Mesenchymal stem cell (in vitro differentiated cells and primary cell): Measurements from ENCODE around the gene FOXN1.
A peak's percentile ranks its signal among the peaks of the same experiment; 100 is the strongest.

Experiments
- DNase-seq: peaks from one replicate; pipeline ENCODE4 v3.0.0-alpha.2; 2013
- H2AFZ ChIP-seq: one replicate; pipeline ENCODE4 v1.6.1; 2013; ENCODE audit warnings: low read depth, mild to moderate bottlenecking, control low read depth, inconsistent platforms, low read length, moderate library complexity
- H2AK5ac ChIP-seq: 2 replicates; pipeline ENCODE4 v1.6.1; 2013; ENCODE audit warnings: low read length, moderate library complexity, mild to moderate bottlenecking, inconsistent platforms; ENCODE audit not compliant: severe bottlenecking
- H2BK120ac ChIP-seq: one replicate; pipeline ENCODE4 v1.6.1; 2013; ENCODE audit warnings: low read depth, mild to moderate bottlenecking, inconsistent platforms, low read length, moderate library complexity
- H2BK12ac ChIP-seq, 2 experiments: one replicate each; pipeline ENCODE4 v1.6.1; 2013; ENCODE audit warnings: inconsistent platforms in 2 of 2, low read length in 2 of 2, mild to moderate bottlenecking in 2 of 2, moderate library complexity in 2 of 2, control low read depth in 1 of 2
- H2BK15ac ChIP-seq: one replicate; pipeline ENCODE4 v1.6.1; 2013; ENCODE audit warnings: mild to moderate bottlenecking, low read depth, inconsistent platforms; ENCODE audit not compliant: poor library complexity, severe bottlenecking
- H2BK5ac ChIP-seq: 2 replicates; pipeline ENCODE4 v1.6.1; 2013; ENCODE audit warnings: low read depth, mild to moderate bottlenecking, low read length, control low read depth, inconsistent platforms; ENCODE audit not compliant: poor library complexity, severe bottlenecking
- H3K14ac ChIP-seq, 2 experiments: one replicate each; pipeline ENCODE4 v1.6.1; 2013; ENCODE audit warnings: inconsistent platforms in 2 of 2, low read length in 2 of 2, control low read depth in 1 of 2, mild to moderate bottlenecking in 1 of 2, moderate library complexity in 1 of 2
- H3K18ac ChIP-seq, 2 experiments: one replicate each; pipeline ENCODE4 v1.6.1; 2013; ENCODE audit warnings: inconsistent platforms in 2 of 2, low read length in 2 of 2, control low read depth in 1 of 2, low read depth in 1 of 2, mild to moderate bottlenecking in 1 of 2
- H3K23ac ChIP-seq, 2 experiments: one replicate each; pipeline ENCODE4 v1.6.1; 2013; ENCODE audit warnings: inconsistent platforms in 2 of 2, low read length in 2 of 2, mild to moderate bottlenecking in 2 of 2, moderate library complexity in 2 of 2, control low read depth in 1 of 2
- H3K27ac ChIP-seq: 2 replicates; pipeline ENCODE4 v1.5.1; 2013; ENCODE audit warnings: mild to moderate bottlenecking, moderate library complexity, low read length, control low read depth, inconsistent platforms; ENCODE audit not compliant: poor library complexity, severe bottlenecking
- H3K27me3 ChIP-seq, 2 experiments: 2 replicates each; pipeline versions ENCODE4 v1.6.1 to v1.7.0; 2013; ENCODE audit warnings: low read length in 2 of 2, mild to moderate bottlenecking in 2 of 2, moderate library complexity in 2 of 2, control low read depth in 1 of 2, inconsistent platforms in 1 of 2; ENCODE audit not compliant: control insufficient read depth in 1 of 2, insufficient read depth in 1 of 2
- H3K36me3 ChIP-seq, 2 experiments: 2 replicates each; pipeline versions ENCODE4 v1.6.1 to v1.7.0; 2013; ENCODE audit warnings: low read length in 2 of 2, control low read depth in 1 of 2, inconsistent platforms in 1 of 2, low read depth in 1 of 2, mild to moderate bottlenecking in 1 of 2; ENCODE audit not compliant: insufficient read depth in 2 of 2, control insufficient read depth in 1 of 2
- H3K4ac ChIP-seq, 2 experiments: one replicate each; pipeline ENCODE4 v1.6.1; 2013; ENCODE audit warnings: inconsistent platforms in 2 of 2, low read length in 2 of 2, mild to moderate bottlenecking in 2 of 2, moderate library complexity in 2 of 2, control low read depth in 1 of 2, low read depth in 1 of 2
- H3K4me1 ChIP-seq: 2 replicates; pipeline ENCODE4 v1.6.1; 2013; ENCODE audit warnings: low read depth, low read length, control low read depth; ENCODE audit not compliant: control insufficient read depth, insufficient read depth
- H3K4me2 ChIP-seq: 2 replicates; pipeline ENCODE4 v1.6.1; 2013; ENCODE audit warnings: low read length, mild to moderate bottlenecking, inconsistent platforms; ENCODE audit not compliant: poor library complexity, severe bottlenecking
- H3K4me3 ChIP-seq, 2 experiments: 2 replicates each; pipeline versions ENCODE4 v1.5.1 to v1.7.0; 2013; ENCODE audit warnings: low read length in 2 of 2, mild to moderate bottlenecking in 2 of 2, control low read depth in 1 of 2, low read depth in 1 of 2; ENCODE audit not compliant: insufficient read depth in 1 of 2
- H3K79me1 ChIP-seq: replicated peaks from 2 replicates; pipeline ENCODE4 v1.6.1; 2013; ENCODE audit warnings: mild to moderate bottlenecking, control low read depth, low read length, inconsistent platforms; ENCODE audit not compliant: poor library complexity, severe bottlenecking
- H3K9ac ChIP-seq: 2 replicates; pipeline ENCODE4 v1.7.0; 2013; ENCODE audit warnings: mild to moderate bottlenecking, low read length, moderate library complexity
- H3K9me3 ChIP-seq: 2 replicates; pipeline ENCODE4 v1.7.0; 2013; ENCODE audit warnings: mild to moderate bottlenecking, low read length; ENCODE audit not compliant: control insufficient read depth
- H4K8ac ChIP-seq: one replicate; pipeline ENCODE4 v1.6.1; 2013; ENCODE audit warnings: inconsistent platforms, mild to moderate bottlenecking, low read length, moderate library complexity
- H4K91ac ChIP-seq: one replicate; pipeline ENCODE4 v1.6.1; 2013; ENCODE audit warnings: mild to moderate bottlenecking, low read length, inconsistent platforms
- WGBS: methylation state at CpG from one replicate; pipeline ENCODE4 v1.1.7; 2013; ENCODE audit warnings: mixed read lengths; 5-methylcytosine and 5-hydroxymethylcytosine counted together

The FOXN1 gene

DNA sequence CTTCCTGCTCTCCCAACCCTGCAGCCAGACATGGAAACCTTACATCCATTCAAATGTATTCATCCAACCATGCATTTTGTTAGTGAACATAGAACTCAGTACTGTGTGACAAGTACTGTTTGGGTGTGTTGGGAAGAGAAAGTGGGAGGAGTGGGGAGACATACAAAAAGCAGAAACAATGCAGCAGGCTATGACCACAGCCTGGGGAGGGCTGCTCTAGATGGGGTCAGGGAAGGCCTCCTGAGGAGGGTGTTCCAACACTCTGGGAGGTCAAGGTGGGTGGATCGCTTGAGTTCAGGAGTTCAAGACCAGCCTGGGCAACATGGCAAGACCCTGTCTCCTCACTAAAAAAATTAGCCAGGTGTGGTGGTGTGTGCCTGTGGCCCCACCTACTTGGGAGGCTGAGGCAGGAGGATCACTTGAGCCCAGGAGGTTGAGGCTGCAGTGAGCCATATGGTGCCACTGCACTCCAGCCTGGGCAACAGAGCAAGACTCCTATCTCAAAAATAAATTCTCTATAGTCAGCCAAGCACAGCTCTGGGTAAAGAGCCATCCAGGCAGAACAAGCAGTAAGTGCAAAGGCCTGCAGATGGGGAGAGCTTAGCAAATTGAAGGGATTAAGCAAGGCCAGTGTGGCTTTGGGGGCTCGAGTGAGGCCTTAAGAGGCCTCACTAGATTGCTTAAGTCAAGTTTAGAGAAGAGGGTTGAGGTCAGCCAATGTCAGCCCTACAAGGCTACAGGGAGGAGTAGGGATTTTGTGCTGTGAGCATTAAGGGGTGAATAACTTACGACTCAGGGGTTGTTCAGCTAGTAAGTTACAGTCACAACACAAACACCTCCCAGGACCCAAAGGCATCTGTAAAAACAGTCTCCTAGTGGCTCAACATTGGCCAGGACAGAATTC is 27.2 kb upstream of the FOXN1 start:
- H3K36me3 ChIP-seq = no peaks in the 10 kb centered on the region
- H2AK5ac ChIP-seq = no peak overlapping the region
- 61% methylated on average over 2 of the region's 3 CpGs for WGBS
- H4K8ac ChIP-seq = no peak overlapping the region
- no peak overlapping the region for H2AFZ ChIP-seq
- no peak overlapping the region for H3K18ac ChIP-seq
- no peak overlapping the region for H3K27ac ChIP-seq
- no peak overlapping the region for H2BK15ac ChIP-seq
- no peak overlapping the region for H2BK12ac ChIP-seq
- no peaks in the 10 kb centered on the region for H3K79me1 ChIP-seq
- H3K4ac ChIP-seq = no peak overlapping the region
- no peak overlapping the region for H3K23ac ChIP-seq
- H3K27me3 ChIP-seq = peaks cover 42 to 55% of the 10 kb centered on the region in 2 experiments
- no peak overlapping the region for H3K14ac ChIP-seq
- peak; percentile 16 for DNase-seq
- H2BK120ac ChIP-seq = no peak overlapping the region
- no peak overlapping the region for H2BK5ac ChIP-seq
- H4K91ac ChIP-seq = no peak overlapping the region
- no peak overlapping the region for H3K9ac ChIP-seq
- H3K9me3 ChIP-seq = no peaks in the 10 kb centered on the region
- no peaks in the 10 kb centered on the region for H3K4me1 ChIP-seq
- no peak overlapping the region for H3K4me2 ChIP-seq
- no peak overlapping the region for H3K4me3 ChIP-seq

- H3K9ac ChIP-seq = no peak overlapping the region
- no peak overlapping the region for H2AFZ ChIP-seq
- H4K91ac ChIP-seq = no peak overlapping the region
- peaks cover 42 to 55% of the 10 kb centered on the region in 2 experiments for H3K27me3 ChIP-seq
- H2BK12ac ChIP-seq = no peak overlapping the region
- no peak overlapping the region for H3K4me3 ChIP-seq
- H3K14ac ChIP-seq = no peak overlapping the region
- H2BK15ac ChIP-seq = no peak overlapping the region
- no peaks in the 10 kb centered on the region for H3K79me1 ChIP-seq
- H2BK120ac ChIP-seq = no peak overlapping the region
- 89% methylated on average over 5 of the region's 5 CpGs for WGBS
- no peak overlapping the region for H3K27ac ChIP-seq
- H4K8ac ChIP-seq = no peak overlapping the region
- no peaks in the 10 kb centered on the region for H3K4me1 ChIP-seq
- H2AK5ac ChIP-seq = no peak overlapping the region
- H3K36me3 ChIP-seq = no peaks in the 10 kb centered on the region
- H3K4me2 ChIP-seq = no peak overlapping the region
- no peaks in the 10 kb centered on the region for H3K9me3 ChIP-seq
- H3K23ac ChIP-seq = no peak overlapping the region
- H3K18ac ChIP-seq = no peak overlapping the region
- H3K4ac ChIP-seq = no peak overlapping the region
- DNase-seq = no peak
- H2BK5ac ChIP-seq = no peak overlapping the region
These were observed 25.9 kb upstream of the FOXN1 start for GRCh38 chr17:28480278-28480677.

- Histone ChIP-seq H3K9me3 (no peaks in the 10 kb centered on the region), H3K4me1 (no peaks in the 10 kb centered on the region), H4K8ac (no peak overlapping the region), H2BK12ac (no peak overlapping the region), H3K4me2 (no peak overlapping the region), H3K14ac (no peak overlapping the region), H3K18ac (no peak overlapping the region), H3K36me3 (no peaks in the 10 kb centered on the region), H3K4me3 (no peak overlapping the region), H2BK5ac (no peak overlapping the region), H2AFZ (no peak overlapping the region), H2BK15ac (no peak overlapping the region), H3K9ac (no peak overlapping the region), H2AK5ac (no peak overlapping the region), H2BK120ac (no peak overlapping the region), H3K79me1 (no peaks in the 10 kb centered on the region), H3K23ac (no peak overlapping the region), H3K27ac (no peak overlapping the region), H3K4ac (no peak overlapping the region), H3K27me3 (peaks cover 35 to 52% of the 10 kb centered on the region in 2 experiments), H4K91ac (no peak overlapping the region)
- 69% methylated on average over 10 of the region's 10 CpGs for WGBS
- no peak for DNase-seq
These were observed 25.2 kb upstream of the FOXN1 start for GRCh38 chr17:28480799-28481571.

DNA sequence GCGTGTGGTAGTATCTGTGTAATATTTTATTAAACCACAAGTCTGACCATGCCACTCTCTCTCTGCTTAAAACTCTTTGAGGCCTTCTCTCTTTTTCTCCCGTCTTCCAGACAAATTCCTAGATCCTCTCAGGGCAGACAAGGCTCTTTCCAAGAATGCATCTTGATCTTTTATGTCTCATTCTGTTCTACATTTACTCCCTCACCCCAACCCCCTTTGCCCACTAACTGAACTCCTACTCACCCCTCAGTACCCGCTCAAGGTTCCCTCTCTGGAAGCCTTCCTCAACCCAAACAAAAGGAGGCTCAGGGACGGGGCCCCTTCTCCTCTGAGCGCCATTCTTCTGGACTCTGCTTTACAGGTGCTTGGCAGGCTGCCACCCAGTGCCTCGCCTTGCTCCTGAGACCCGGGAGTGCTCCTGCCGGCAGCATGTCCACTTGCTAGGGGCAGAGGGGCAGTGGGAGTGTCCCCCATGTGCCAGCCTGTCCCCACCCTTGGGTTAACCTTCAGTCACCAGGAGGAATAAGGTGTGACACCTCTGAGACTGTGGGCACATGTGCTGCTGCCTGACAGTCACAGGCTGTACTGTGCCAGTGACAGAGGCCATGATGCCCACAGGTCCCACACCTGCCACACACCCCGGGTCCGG is 23.5 kb upstream of the FOXN1 start:
- no peaks in the 10 kb centered on the region for H3K9me3 ChIP-seq
- H2BK120ac ChIP-seq = no peak overlapping the region
- no peak overlapping the region for H3K27ac ChIP-seq
- no peak overlapping the region for H2AFZ ChIP-seq
- no peak overlapping the region for H2BK5ac ChIP-seq
- H3K79me1 ChIP-seq = no peaks in the 10 kb centered on the region
- H2BK15ac ChIP-seq = no peak overlapping the region
- H4K8ac ChIP-seq = no peak overlapping the region
- no peak for DNase-seq
- peaks cover 3% of the 10 kb centered on the region for H3K4me1 ChIP-seq
- 85% methylated on average over 10 of the region's 10 CpGs for WGBS
- H3K36me3 ChIP-seq = no peaks in the 10 kb centered on the region
- H3K23ac ChIP-seq = no peak overlapping the region
- no peak overlapping the region for H3K4me3 ChIP-seq
- no peak overlapping the region for H3K4ac ChIP-seq
- H3K9ac ChIP-seq = no peak overlapping the region
- no peak overlapping the region for H3K14ac ChIP-seq
- no peak overlapping the region for H4K91ac ChIP-seq
- H3K18ac ChIP-seq = no peak overlapping the region
- H3K27me3 ChIP-seq = peaks cover 43 to 49% of the 10 kb centered on the region in 2 experiments
- H2BK12ac ChIP-seq = no peak overlapping the region
- no peak overlapping the region for H2AK5ac ChIP-seq
- no peak overlapping the region for H3K4me2 ChIP-seq
